Activated CD4-positive, alpha-beta T cell treated with anti-CD3 and anti-CD28 coated beads, Interleukin-2, Interleukin-4, amounts not matched to agents 100 ng/mL and 50 ng/mL, durations not matched to agents 16 hours and 8 hours (primary cell): ENCODE data around the gene ZSCAN23.
"Not testable (repeated sequence)": the region's sequence is repeated elsewhere in the genome, so short reads cannot be mapped to it uniquely, and the experiment has no call there.

Experiments
- DNase-seq: peaks from one replicate; pipeline ENCODE4 v3.0.0-alpha.2; 2020; ENCODE audit warnings: low spot score

Gene ZSCAN23

GRCh38 chr6:28436404-28436803 lies 6.9 kb downstream of the ZSCAN23 start:
- no peak for DNase-seq

- DNase-seq: no peak
Observed at GRCh38 chr6:28433119-28433518, 10.2 kb downstream of the ZSCAN23 start.

GRCh38 chr6:28429781-28430180 lies 13.5 kb downstream of the ZSCAN23 start:
- no peak for DNase-seq

GRCh38 chr6:28425944-28426541 lies 17.2 kb downstream of the ZSCAN23 start:
- peak; percentile 62 for DNase-seq

GRCh38 chr6:28424163-28424562 lies 19.1 kb downstream of the ZSCAN23 start:
- peak; percentile 18 for DNase-seq

- DNase-seq: no peak
Observed at GRCh38 chr6:28423546-28423945, 19.7 kb downstream of the ZSCAN23 start.

- DNase-seq: no peak
Observed at GRCh38 chr6:28413681-28414080, 29.6 kb downstream of the ZSCAN23 start.

GRCh38 chr6:28410767-28411166 lies 32.5 kb downstream of the ZSCAN23 start:
- DNase-seq: no peak

- DNase-seq: peak; percentile 51
Observed at GRCh38 chr6:28408076-28408802, 35.1 kb downstream of the ZSCAN23 start.

GRCh38 chr6:28407401-28407800 lies 35.9 kb downstream of the ZSCAN23 start:
- no peak for DNase-seq

GRCh38 chr6:28403923-28404322 lies 39.4 kb downstream of the ZSCAN23 start:
- not testable (repeated sequence) for DNase-seq

- DNase-seq: no peak
Observed at GRCh38 chr6:28402197-28402596, 41.1 kb downstream of the ZSCAN23 start.

GRCh38 chr6:28401172-28401571 lies 42.1 kb downstream of the ZSCAN23 start:
- DNase-seq: no peak

- DNase-seq: no peak
Observed at GRCh38 chr6:28400122-28400451, 43.2 kb downstream of the ZSCAN23 start.

GRCh38 chr6:28399350-28400121 lies 43.8 kb downstream of the ZSCAN23 start, which contains the start of gene ZSCAN12:
ZSCAN12 (minus strand) TSS chr6:28399747; CDS start chr6:28398405, 1,342 bp downstream.
- peak; percentile 84 for DNase-seq

GRCh38 chr6:28395918-28396317 lies 47.4 kb downstream of the ZSCAN23 start:
- no peak for DNase-seq

- no peak for DNase-seq
Observed at GRCh38 chr6:28393912-28394662, 49.2 kb downstream of the ZSCAN23 start.

GRCh38 chr6:28390688-28391087 lies 52.6 kb downstream of the ZSCAN23 start:
- no peak for DNase-seq

GRCh38 chr6:28384143-28384533 lies 59.2 kb downstream of the ZSCAN23 start:
- no peak for DNase-seq

- peak; percentile 21 for DNase-seq
Observed at GRCh38 chr6:28383235-28384142, 59.8 kb downstream of the ZSCAN23 start.
